ENCODE results near the gene SENP3. TPM values are rescaled to one million over a fixed set of nuclear protein-coding genes. Genes with fewer than 3 reads are reported as not detected.

SENP3 gene
- total and polyA plus RNA-seq, 2 of the 13 experiments (the other 11 are each of a cell fraction or from before 2014, with no cell fraction given), result 55.8 to 75.4 TPM

DNA sequence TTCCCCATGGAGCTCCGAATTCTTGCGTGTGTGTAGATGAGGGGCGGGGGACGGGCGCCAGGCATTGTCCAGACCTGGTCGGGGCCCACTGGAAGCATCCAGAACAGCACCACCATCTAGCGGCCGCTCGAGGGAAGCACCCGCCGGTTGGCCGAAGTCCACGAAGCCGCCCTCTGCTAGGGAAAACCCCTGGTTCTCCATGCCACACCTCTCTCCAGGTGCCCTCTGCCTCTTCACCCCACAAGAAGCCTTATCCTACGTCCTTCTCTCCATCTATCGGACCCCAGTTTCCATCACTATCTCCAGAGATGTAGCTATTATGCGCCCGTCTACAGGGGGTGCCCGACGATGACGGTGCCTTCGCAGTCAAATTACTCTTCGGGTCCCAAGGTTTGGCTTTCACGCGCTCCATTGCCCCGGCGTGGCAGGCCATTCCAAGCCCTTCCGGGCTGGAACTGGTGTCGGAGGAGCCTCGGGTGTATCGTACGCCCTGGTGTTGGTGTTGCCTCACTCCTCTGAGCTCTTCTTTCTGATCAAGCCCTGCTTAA, 617 bp upstream of the SENP3 start (continued):
- TF ChIP-seq, protein P1, sequence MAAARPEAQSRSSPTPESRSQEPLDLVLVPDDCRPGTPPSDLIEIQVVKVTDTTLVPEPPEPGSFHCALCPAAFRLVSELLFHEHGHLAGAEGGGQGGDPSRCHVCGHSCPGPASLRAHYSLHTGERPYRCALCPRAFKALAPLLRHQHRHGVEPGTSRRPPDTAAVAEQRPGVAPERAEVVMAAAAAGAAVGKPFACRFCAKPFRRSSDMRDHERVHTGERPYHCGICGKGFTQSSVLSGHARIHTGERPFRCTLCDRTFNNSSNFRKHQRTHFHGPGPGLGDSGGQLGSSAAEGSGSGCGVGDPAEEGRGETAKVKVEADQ (CRISPR knock-in tag; IDR thresholded peaks at IDR 0.05; ENCODE audit: borderline replicate concordance), result no peak
- TF ChIP-seq EHMT2 (IDR thresholded peaks at IDR 0.05; ENCODE audit: borderline replicate concordance, low read depth, low read length) (no peak), ZNF260 (CRISPR knock-in tag; IDR thresholded peaks at IDR 0.05; ENCODE audit: borderline replicate concordance, low read depth) (no peak), ZBTB38 (CRISPR knock-in tag; IDR thresholded peaks at IDR 0.05) (peak; percentile 38), ZNF24 (IDR thresholded peaks at IDR 0.05) (no peak), ZNF451 (CRISPR knock-in tag; IDR thresholded peaks at IDR 0.05) (no peak; the same call in 1 of the 2 replicates), JDP2 (CRISPR knock-in tag; IDR thresholded peaks at IDR 0.05; ENCODE audit: borderline replicate concordance) (no peak), BRCA1 (CRISPR knock-in tag; IDR thresholded peaks at IDR 0.05) (no peak; the same call in 1 of the 2 replicates), SIX4 (CRISPR knock-in tag; IDR thresholded peaks at IDR 0.05) (no peak), ZNF850 (CRISPR knock-in tag; conservative IDR thresholded peaks at IDR 0.05) (no peak), FOXP1 (IDR thresholded peaks at IDR 0.05) (no peak), FOXP1 (CRISPR knock-in tag; IDR thresholded peaks at IDR 0.05) (no peak), ZFP36L2 (CRISPR knock-in tag; IDR thresholded peaks at IDR 0.05) (no peak), ZNF256 (CRISPR knock-in tag; conservative IDR thresholded peaks at IDR 0.05) (no peak), WIZ (CRISPR knock-in tag; IDR thresholded peaks at IDR 0.05) (0 out of 2 replicates have a peak, but pooled peaks have one; percentile 77), ZNF510 (CRISPR knock-in tag; IDR thresholded peaks at IDR 0.05; ENCODE audit: low read depth) (no peak), ZNF432 (CRISPR knock-in tag; IDR thresholded peaks at IDR 0.05; ENCODE audit: borderline replicate concordance) (no peak), CBX5 (CRISPR knock-in tag; IDR thresholded peaks at IDR 0.05; ENCODE audit: borderline replicate concordance) (no peak), TP53 (CRISPR knock-in tag; conservative IDR thresholded peaks at IDR 0.05) (no peak), NBN (conservative IDR thresholded peaks at IDR 0.05) (no peak), EP300 (IDR thresholded peaks at IDR 0.05; ENCODE audit: low read depth in 2 of 2, low read length in 2 of 2) (no peak), EP300 (CRISPR knock-in tag; IDR thresholded peaks at IDR 0.05; ENCODE audit: borderline replicate concordance) (no peak; the same call in 1 of the 2 replicates), HIVEP1 (CRISPR knock-in tag; IDR thresholded peaks at IDR 0.05) (peak; percentile 84)
- TF ChIP-seq, protein P2, sequence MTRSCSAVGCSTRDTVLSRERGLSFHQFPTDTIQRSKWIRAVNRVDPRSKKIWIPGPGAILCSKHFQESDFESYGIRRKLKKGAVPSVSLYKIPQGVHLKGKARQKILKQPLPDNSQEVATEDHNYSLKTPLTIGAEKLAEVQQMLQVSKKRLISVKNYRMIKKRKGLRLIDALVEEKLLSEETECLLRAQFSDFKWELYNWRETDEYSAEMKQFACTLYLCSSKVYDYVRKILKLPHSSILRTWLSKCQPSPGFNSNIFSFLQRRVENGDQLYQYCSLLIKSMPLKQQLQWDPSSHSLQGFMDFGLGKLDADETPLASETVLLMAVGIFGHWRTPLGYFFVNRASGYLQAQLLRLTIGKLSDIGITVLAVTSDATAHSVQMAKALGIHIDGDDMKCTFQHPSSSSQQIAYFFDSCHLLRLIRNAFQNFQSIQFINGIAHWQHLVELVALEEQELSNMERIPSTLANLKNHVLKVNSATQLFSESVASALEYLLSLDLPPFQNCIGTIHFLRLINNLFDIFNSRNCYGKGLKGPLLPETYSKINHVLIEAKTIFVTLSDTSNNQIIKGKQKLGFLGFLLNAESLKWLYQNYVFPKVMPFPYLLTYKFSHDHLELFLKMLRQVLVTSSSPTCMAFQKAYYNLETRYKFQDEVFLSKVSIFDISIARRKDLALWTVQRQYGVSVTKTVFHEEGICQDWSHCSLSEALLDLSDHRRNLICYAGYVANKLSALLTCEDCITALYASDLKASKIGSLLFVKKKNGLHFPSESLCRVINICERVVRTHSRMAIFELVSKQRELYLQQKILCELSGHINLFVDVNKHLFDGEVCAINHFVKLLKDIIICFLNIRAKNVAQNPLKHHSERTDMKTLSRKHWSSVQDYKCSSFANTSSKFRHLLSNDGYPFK (CRISPR knock-in tag; IDR thresholded peaks at IDR 0.05; ENCODE audit: borderline replicate concordance), result peak; percentile 96
- TF ChIP-seq, protein P3, sequence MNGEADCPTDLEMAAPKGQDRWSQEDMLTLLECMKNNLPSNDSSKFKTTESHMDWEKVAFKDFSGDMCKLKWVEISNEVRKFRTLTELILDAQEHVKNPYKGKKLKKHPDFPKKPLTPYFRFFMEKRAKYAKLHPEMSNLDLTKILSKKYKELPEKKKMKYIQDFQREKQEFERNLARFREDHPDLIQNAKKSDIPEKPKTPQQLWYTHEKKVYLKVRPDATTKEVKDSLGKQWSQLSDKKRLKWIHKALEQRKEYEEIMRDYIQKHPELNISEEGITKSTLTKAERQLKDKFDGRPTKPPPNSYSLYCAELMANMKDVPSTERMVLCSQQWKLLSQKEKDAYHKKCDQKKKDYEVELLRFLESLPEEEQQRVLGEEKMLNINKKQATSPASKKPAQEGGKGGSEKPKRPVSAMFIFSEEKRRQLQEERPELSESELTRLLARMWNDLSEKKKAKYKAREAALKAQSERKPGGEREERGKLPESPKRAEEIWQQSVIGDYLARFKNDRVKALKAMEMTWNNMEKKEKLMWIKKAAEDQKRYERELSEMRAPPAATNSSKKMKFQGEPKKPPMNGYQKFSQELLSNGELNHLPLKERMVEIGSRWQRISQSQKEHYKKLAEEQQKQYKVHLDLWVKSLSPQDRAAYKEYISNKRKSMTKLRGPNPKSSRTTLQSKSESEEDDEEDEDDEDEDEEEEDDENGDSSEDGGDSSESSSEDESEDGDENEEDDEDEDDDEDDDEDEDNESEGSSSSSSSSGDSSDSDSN (CRISPR knock-in tag; IDR thresholded peaks at IDR 0.05), result peak; percentile 41; the same call in 1 of the 2 replicates
- TF ChIP-seq, protein P4, sequence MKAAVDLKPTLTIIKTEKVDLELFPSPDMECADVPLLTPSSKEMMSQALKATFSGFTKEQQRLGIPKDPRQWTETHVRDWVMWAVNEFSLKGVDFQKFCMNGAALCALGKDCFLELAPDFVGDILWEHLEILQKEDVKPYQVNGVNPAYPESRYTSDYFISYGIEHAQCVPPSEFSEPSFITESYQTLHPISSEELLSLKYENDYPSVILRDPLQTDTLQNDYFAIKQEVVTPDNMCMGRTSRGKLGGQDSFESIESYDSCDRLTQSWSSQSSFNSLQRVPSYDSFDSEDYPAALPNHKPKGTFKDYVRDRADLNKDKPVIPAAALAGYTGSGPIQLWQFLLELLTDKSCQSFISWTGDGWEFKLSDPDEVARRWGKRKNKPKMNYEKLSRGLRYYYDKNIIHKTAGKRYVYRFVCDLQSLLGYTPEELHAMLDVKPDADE (CRISPR knock-in tag; IDR thresholded peaks at IDR 0.05), result no peak
